Spleen (tissue), 11 donors: ENCODE measurements around the gene RPLP1. TPM values are rescaled to one million over a fixed set of nuclear protein-coding genes. Genes with fewer than 3 reads are reported as not detected.

Source experiments
- DNase-seq: peaks from one replicate; pipeline ENCODE4 v3.0.0-alpha.2; 2020
- H3K27ac ChIP-seq, 8 donors: fragments of 200-600 bp; sonication (generic) in 7 of 8; 1 replicate in 4 of 8; 2 replicates in 4 of 8; pipeline versions ENCODE4 v1.5.0 to v1.8.0; 2016 to 2021; ENCODE audit warnings: inconsistent platforms in 4 of 8, mild to moderate bottlenecking in 4 of 8, moderate library complexity in 1 of 8
- H3K27me3 ChIP-seq, 7 donors: fragments of 200-600 bp; sonication (generic) in 6 of 7; replicated peaks in 1 of 7; 1 replicate in 4 of 7; 2 replicates in 3 of 7; pipeline versions ENCODE4 v1.5.0 to v1.8.0; 2016 to 2021; ENCODE audit warnings: inconsistent platforms in 3 of 7, mild to moderate bottlenecking in 1 of 7
- H3K36me3 ChIP-seq, 6 donors: fragments of 200-600 bp; sonication (generic) in 5 of 6; 1 replicate in 4 of 6; 2 replicates in 2 of 6; pipeline versions ENCODE4 v1.5.0 to v1.8.0; 2016 to 2021; ENCODE audit warnings: inconsistent platforms in 2 of 6
- H3K4me1 ChIP-seq, 6 donors: fragments of 200-600 bp; sonication (generic) in 5 of 6; 1 replicate in 3 of 6; 2 replicates in 3 of 6; pipeline versions ENCODE4 v1.5.0 to v1.8.0; 2016 to 2021; ENCODE audit warnings: inconsistent platforms in 3 of 6
- H3K4me3 ChIP-seq, 8 donors: fragments of 200-600 bp; sonication (generic) in 7 of 8; 1 replicate in 4 of 8; 2 replicates in 4 of 8; pipeline versions ENCODE4 v1.5.0 to v1.8.0; 2016 to 2021; ENCODE audit warnings: inconsistent platforms in 4 of 8, mild to moderate bottlenecking in 4 of 8, moderate library complexity in 2 of 8
- H3K9me3 ChIP-seq, 8 donors: fragments of 200-600 bp; sonication (generic) in 7 of 8; 1 replicate in 4 of 8; 2 replicates in 4 of 8; pipeline versions ENCODE4 v1.5.0 to v1.8.0; 2016 to 2021; ENCODE audit warnings: inconsistent platforms in 4 of 8
- CTCF ChIP-seq, 11 experiments: fragments of 200-600 bp in 7 of 11; fragments of 450-650 bp in 4 of 11; sonication (generic) in 4 of 11; IDR thresholded peaks in 8 of 11; conservative IDR thresholded peaks in 3 of 11; 1 replicate in 7 of 11; 2 replicates in 4 of 11; pipeline versions ENCODE4 v1.4.0 to v1.8.0; 2016 to 2021; ENCODE audit warnings: antibody characterized with exemption in 11 of 11, inconsistent platforms in 4 of 11, mild to moderate bottlenecking in 1 of 11
- POLR2A ChIP-seq, 3 donors: fragments of 450-650 bp; IDR thresholded peaks; one replicate each; pipeline ENCODE4 v1.5.1; 2017; ENCODE audit warnings: antibody characterized with exemption in 3 of 3, mild to moderate bottlenecking in 1 of 3
- POLR2AphosphoS5 ChIP-seq, 3 donors: sonication (generic); formaldehyde crosslinking; IDR thresholded peaks; one replicate each; pipeline ENCODE4 v1.5.1; 2017; ENCODE audit warnings: antibody characterized with exemption in 3 of 3
- WGBS, 5 donors: extraction: QIAGEN DNeasy Blood & Tissue Kit in 3 of 5; methylation state at CpG; one replicate each; pipeline versions ENCODE4 v1.1.5 to v1.1.7; 2013 to 2018; 5-methylcytosine and 5-hydroxymethylcytosine counted together
- intact Hi-C: fragments of 100-400 bp; cut with DNase I; formaldehyde crosslinking; loops from one replicate; pipeline ENCODE4 v1.15.0; 2023; ENCODE audit warnings: low total_unique reads
- polyA plus RNA-seq, 3 donors: library from polyadenylated mRNA; stranded (reverse); fragments of 200-250 nt; gene quantifications; one replicate each; pipeline ENCODE4 v1.2.1, GENCODE V29; 2013
- total RNA-seq, 7 donors: library from RNA; depleted of rRNA in 3 of 7; stranded (reverse); fragments of >200 nt in 3 of 7; fragmentation: NEBNext Ultra II Directional in 4 of 7; extraction: Animal tissue kit (Norgen Biotek cat#: 25700) in 4 of 7; gene quantifications; one replicate each; pipeline versions ENCODE4 v1.1.0 to v1.2.1, GENCODE V29; 2016 to 2021
- donor health status: healthy with polysubstance abuse.
- donor health status: DM: no; HTN: no; CAD: no; lungs with moderate emphysema.
- donor health status: DM: no; HTN: no; CAD: no.
- donor health status: Bipolar disorder and iron deficiency.
- donor health status: healthy.
- donor health status: DM: no; HTN: no; CAD: no.
- donor health status: DM: yes; HTN: yes; CAD: no.

RPLP1 gene
- total and polyA plus RNA-seq, 10 donors, result 439 to 3,995 (median 1,492) TPM

GRCh38 chr15:69500339-69500738 is 47.7 kb downstream of the RPLP1 start:
- H3K9me3 ChIP-seq, result no peaks in the 10 kb centered on the region
- no peak for DNase-seq
- TF ChIP-seq POLR2AphosphoS5 (IDR thresholded peaks at IDR 0.05) (no peak), CTCF (IDR thresholded peaks at IDR 0.05 in 8 of 11, conservative IDR thresholded peaks at IDR 0.05 in 3 of 11) (no peak), POLR2A (IDR thresholded peaks at IDR 0.05) (no peak)
- H3K4me3 ChIP-seq, result no peak overlapping the region
- H3K36me3 ChIP-seq, result no peaks in the 10 kb centered on the region
- peaks cover 0 to 3% (median 0%) of the 10 kb centered on the region in 7 donors for H3K27me3 ChIP-seq
- H3K27ac ChIP-seq, result no peak overlapping the region
- 88 to 100% (median 94%) methylated on average over 1 of the region's 1 CpG for WGBS, 5 donors
- intact Hi-C loops, result no loop called here
- H3K4me1 ChIP-seq, result no peaks in the 10 kb centered on the region

- intact Hi-C loops, result no loop called here
- Histone ChIP-seq H3K4me3 (no peak overlapping the region), H3K27ac (no peak overlapping the region), H3K27me3 (peaks cover 0 to 3% (median 0%) of the 10 kb centered on the region in 7 donors), H3K4me1 (no peaks in the 10 kb centered on the region), H3K9me3 (no peaks in the 10 kb centered on the region), H3K36me3 (no peaks in the 10 kb centered on the region)
- DNase-seq, result no peak
- WGBS, 5 donors, result 93 to 97% (median 96%) methylated on average over 8 of the region's 8 CpGs
- TF ChIP-seq CTCF (IDR thresholded peaks at IDR 0.05 in 8 of 11, conservative IDR thresholded peaks at IDR 0.05 in 3 of 11) (no peak), POLR2AphosphoS5 (IDR thresholded peaks at IDR 0.05) (no peak), POLR2A (IDR thresholded peaks at IDR 0.05) (no peak)
Observed at GRCh38 chr15:69501456-69501855, 48.8 kb downstream of the RPLP1 start.

- TF ChIP-seq CTCF (IDR thresholded peaks at IDR 0.05 in 8 of 11, conservative IDR thresholded peaks at IDR 0.05 in 3 of 11) (no peak), POLR2AphosphoS5 (IDR thresholded peaks at IDR 0.05) (no peak), POLR2A (IDR thresholded peaks at IDR 0.05) (no peak)
- intact Hi-C loops, result no loop called here
- DNase-seq, result no peak
- Histone ChIP-seq H3K4me1 (no peaks in the 10 kb centered on the region), H3K9me3 (no peaks in the 10 kb centered on the region), H3K36me3 (no peaks in the 10 kb centered on the region), H3K4me3 (no peak overlapping the region), H3K27me3 (peaks cover 0 to 3% (median 0%) of the 10 kb centered on the region in 7 donors), H3K27ac (no peak overlapping the region)
- 77 to 85% (median 83%) methylated on average over 10 of the region's 10 CpGs for WGBS, 5 donors
Observed at GRCh38 chr15:69502470-69503045, 49.9 kb downstream of the RPLP1 start.

GRCh38 chr15:69504352-69505040 is 51.9 kb downstream of the RPLP1 start:
- Histone ChIP-seq H3K27ac (no peak overlapping the region), H3K9me3 (no peaks in the 10 kb centered on the region), H3K4me1 (no peaks in the 10 kb centered on the region), H3K27me3 (peaks cover 0 to 3% (median 0%) of the 10 kb centered on the region in 7 donors), H3K4me3 (no peak overlapping the region), H3K36me3 (no peaks in the 10 kb centered on the region)
- intact Hi-C loops, result no loop called here
- TF ChIP-seq CTCF (IDR thresholded peaks at IDR 0.05 in 8 of 11, conservative IDR thresholded peaks at IDR 0.05 in 3 of 11), result no peak
- no peak for TF ChIP-seq POLR2AphosphoS5 (IDR thresholded peaks at IDR 0.05)
- no peak for TF ChIP-seq POLR2A (IDR thresholded peaks at IDR 0.05)
- 72 to 91% (median 83%) methylated on average over 3 of the region's 3 CpGs for WGBS, 5 donors
- no peak for DNase-seq
